Gastroesophageal sphincter (tissue), 4 donors: ENCODE results near the gene ASIC3. TPM values are rescaled to one million over a fixed set of nuclear protein-coding genes. Genes with fewer than 3 reads are reported as not detected.
A peak's percentile ranks its signal among the peaks of the same experiment; 100 is the strongest.

Source experiments
- ATAC-seq: fragments of 150-250 bp; one replicate; pipeline ENCODE4 v1.9.1; 2016; ENCODE audit warnings: mild to moderate bottlenecking, moderate library complexity
- H3K27ac ChIP-seq, 4 donors: fragments of 200-600 bp; sonication (generic) in 3 of 4; 1 replicate in 3 of 4; 2 replicates in 1 of 4; pipeline ENCODE4 v1.5.1; 2016 to 2019
- H3K27me3 ChIP-seq: fragments of 200-600 bp; sonication (generic); one replicate; pipeline ENCODE4 v1.5.1; 2019
- H3K36me3 ChIP-seq, 2 donors: fragments of 200-600 bp; sonication (generic); one replicate each; pipeline ENCODE4 v1.5.1; 2019; ENCODE audit warnings: control low read depth in 1 of 2
- H3K4me1 ChIP-seq, 3 donors: fragments of 200-600 bp; sonication (generic); 1 replicate in 2 of 3; 2 replicates in 1 of 3; pipeline ENCODE4 v1.5.1; 2016 to 2019; ENCODE audit warnings: control low read depth in 2 of 3
- H3K4me3 ChIP-seq, 2 donors: fragments of 200-600 bp; sonication (generic); one replicate each; pipeline ENCODE4 v1.5.1; 2019; ENCODE audit warnings: mild to moderate bottlenecking in 1 of 2, moderate library complexity in 1 of 2
- H3K9me3 ChIP-seq, 3 donors: fragments of 200-600 bp; sonication (generic); one replicate each; pipeline ENCODE4 v1.5.1; 2017 to 2019; ENCODE audit warnings: control low read depth in 2 of 3
- EP300 ChIP-seq: sonication (generic); formaldehyde crosslinking; IDR thresholded peaks from one replicate; pipeline ENCODE4 v1.6.1; 2017; ENCODE audit warnings: antibody characterized with exemption, mild to moderate bottlenecking
- POLR2A ChIP-seq, 2 donors: fragments of 450-650 bp; IDR thresholded peaks; one replicate each; pipeline ENCODE4 v1.6.1; 2017; ENCODE audit warnings: antibody characterized with exemption in 2 of 2, mild to moderate bottlenecking in 2 of 2, moderate library complexity in 1 of 2
- POLR2AphosphoS5 ChIP-seq: sonication (generic); formaldehyde crosslinking; IDR thresholded peaks from one replicate; pipeline ENCODE4 v1.6.1; 2017; ENCODE audit warnings: antibody characterized with exemption
- WGBS, 2 donors: methylation state at CpG; one replicate each; pipeline ENCODE4 v1.1.5; 2018; ENCODE audit warnings: low coverage in 1 of 2; 5-methylcytosine and 5-hydroxymethylcytosine counted together
- total RNA-seq, 4 donors: library from RNA; depleted of rRNA; stranded (reverse); fragments of >200 nt; gene quantifications; one replicate each; pipeline ENCODE4 v1.1.0, GENCODE V29; 2016
- TF ChIP-seq, protein P1 (sequence below), 4 experiments: fragments of 200-600 bp in 2 of 4; fragments of 450-650 bp in 2 of 4; sonication (generic) in 1 of 4; IDR thresholded peaks; one replicate each; pipeline ENCODE4 v1.5.1; 2017 to 2019; ENCODE audit warnings: antibody characterized with exemption in 4 of 4, mild to moderate bottlenecking in 2 of 4, moderate library complexity in 2 of 4

Gene ASIC3
- total RNA-seq, 4 donors from 2014 or later: 1.7 to 3.1 (median 2.1) TPM; not detected in 1

DNA sequence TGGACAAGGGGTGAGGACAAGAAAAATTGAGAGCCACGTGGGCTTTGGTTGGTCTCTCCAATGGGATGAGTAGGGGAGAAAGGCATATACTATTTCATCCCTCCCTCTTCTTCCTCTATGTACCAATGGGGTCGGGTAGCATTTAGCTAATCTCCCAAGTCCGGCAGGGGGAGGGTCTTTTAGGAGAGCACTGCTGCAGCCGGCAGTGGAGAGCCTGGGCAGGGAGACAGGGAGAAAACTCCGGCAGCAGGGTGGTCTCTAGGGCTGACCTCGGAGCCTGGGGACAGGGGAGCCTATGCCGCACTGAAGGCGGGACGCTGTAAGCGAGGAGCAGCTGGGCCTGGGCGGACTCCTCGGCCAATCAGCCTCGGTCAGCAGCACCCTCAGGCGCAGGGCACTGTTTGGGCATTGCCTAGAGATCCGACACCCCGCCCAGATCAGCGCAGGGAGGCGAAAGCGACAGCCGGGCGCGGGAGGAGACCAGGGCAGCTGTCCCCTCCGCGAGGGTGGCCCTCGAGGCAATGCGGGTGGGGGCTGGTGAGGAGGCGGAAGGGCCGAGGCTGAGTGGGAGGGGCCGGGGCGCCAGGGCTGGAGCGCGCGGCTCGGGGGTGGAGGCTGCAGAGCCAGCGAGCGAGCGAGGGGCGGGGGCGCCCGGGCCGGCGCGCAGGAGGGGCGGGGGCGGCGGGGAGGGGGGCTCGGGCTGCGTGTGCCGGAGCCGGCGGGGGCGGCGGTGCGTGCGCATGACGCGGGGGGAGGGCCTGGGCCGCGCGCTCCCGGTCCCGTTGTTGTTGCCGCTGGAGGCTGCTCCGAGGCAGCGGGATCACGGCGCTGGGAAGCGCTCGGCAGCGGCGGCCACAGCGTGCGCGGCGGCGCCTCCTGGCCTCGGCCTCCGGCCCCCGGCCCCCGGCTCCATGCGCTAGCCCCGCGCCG lies 37.6 kb downstream of the ASIC3 start, which contains the start of gene AGAP3:
AGAP3 (plus strand) TSS at position 785 of the 930 bp plus-strand sequence. CDS start 267 bp downstream, outside the sequence.
- no peaks in the 10 kb centered on the region for H3K36me3 ChIP-seq
- peak; percentile 63 for ATAC-seq
- TF ChIP-seq POLR2AphosphoS5: peak; percentile 58
- no peak for TF ChIP-seq EP300
- TF ChIP-seq POLR2A (IDR thresholded peaks at IDR 0.05): peak; percentile 53 to 58
- TF ChIP-seq, protein P1, sequence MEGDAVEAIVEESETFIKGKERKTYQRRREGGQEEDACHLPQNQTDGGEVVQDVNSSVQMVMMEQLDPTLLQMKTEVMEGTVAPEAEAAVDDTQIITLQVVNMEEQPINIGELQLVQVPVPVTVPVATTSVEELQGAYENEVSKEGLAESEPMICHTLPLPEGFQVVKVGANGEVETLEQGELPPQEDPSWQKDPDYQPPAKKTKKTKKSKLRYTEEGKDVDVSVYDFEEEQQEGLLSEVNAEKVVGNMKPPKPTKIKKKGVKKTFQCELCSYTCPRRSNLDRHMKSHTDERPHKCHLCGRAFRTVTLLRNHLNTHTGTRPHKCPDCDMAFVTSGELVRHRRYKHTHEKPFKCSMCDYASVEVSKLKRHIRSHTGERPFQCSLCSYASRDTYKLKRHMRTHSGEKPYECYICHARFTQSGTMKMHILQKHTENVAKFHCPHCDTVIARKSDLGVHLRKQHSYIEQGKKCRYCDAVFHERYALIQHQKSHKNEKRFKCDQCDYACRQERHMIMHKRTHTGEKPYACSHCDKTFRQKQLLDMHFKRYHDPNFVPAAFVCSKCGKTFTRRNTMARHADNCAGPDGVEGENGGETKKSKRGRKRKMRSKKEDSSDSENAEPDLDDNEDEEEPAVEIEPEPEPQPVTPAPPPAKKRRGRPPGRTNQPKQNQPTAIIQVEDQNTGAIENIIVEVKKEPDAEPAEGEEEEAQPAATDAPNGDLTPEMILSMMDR (IDR thresholded peaks at IDR 0.05): no peak
- 0 to 4% methylated on average over 1 to 8 of the region's 84 CpGs for WGBS, 2 donors
- H3K9me3 ChIP-seq: no peaks in the 10 kb centered on the region
- peaks cover 19 to 83% (median 54%) of the 10 kb centered on the region in 3 donors for H3K4me1 ChIP-seq
- peak within 1 kb of the TSS; percentile 88 to 93 for H3K4me3 ChIP-seq
- no peaks in the 10 kb centered on the region for H3K27me3 ChIP-seq
- H3K27ac ChIP-seq: peak within 1 kb of the TSS; percentile 74 to 98 (median 91)

DNA sequence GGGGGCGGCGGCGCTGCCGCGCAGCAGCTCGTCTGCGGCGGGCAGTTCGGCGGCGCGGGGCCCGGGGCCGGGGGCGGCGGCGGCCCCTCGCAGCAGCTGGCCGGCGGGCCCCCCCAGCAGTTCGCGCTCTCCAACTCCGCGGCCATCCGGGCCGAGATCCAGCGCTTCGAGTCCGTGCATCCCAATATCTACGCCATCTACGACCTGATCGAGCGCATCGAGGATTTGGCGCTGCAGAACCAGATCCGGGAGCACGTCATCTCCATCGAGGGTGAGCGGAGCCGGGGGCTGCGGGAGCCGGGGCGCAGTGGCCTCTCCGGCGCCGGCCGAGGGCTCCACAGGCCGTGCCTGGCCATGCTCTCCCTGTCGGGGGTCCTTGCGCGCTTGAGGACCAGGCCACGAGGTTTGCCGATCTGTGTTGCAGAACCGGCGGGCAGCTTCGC lies 38.5 kb downstream of the ASIC3 start:
- Histone ChIP-seq H3K9me3 (no peaks in the 10 kb centered on the region), H3K4me1 (peaks cover 19 to 83% (median 52%) of the 10 kb centered on the region in 3 donors), H3K27ac (peak overlapping the region; percentile 74 to 98 (median 91)), H3K4me3 (peak overlapping the region; percentile 88 to 93), H3K36me3 (peaks cover 0 to 3% of the 10 kb centered on the region in 2 donors), H3K27me3 (no peaks in the 10 kb centered on the region)
- no peak for ATAC-seq
- no peak for TF ChIP-seq POLR2AphosphoS5
- TF ChIP-seq, protein P1 (IDR thresholded peaks at IDR 0.05): no peak
- no peak for TF ChIP-seq EP300
- no peak for TF ChIP-seq POLR2A (IDR thresholded peaks at IDR 0.05)
- WGBS, 2 donors: no CpG with 5 or more reads among the region's 56 CpGs

DNA sequence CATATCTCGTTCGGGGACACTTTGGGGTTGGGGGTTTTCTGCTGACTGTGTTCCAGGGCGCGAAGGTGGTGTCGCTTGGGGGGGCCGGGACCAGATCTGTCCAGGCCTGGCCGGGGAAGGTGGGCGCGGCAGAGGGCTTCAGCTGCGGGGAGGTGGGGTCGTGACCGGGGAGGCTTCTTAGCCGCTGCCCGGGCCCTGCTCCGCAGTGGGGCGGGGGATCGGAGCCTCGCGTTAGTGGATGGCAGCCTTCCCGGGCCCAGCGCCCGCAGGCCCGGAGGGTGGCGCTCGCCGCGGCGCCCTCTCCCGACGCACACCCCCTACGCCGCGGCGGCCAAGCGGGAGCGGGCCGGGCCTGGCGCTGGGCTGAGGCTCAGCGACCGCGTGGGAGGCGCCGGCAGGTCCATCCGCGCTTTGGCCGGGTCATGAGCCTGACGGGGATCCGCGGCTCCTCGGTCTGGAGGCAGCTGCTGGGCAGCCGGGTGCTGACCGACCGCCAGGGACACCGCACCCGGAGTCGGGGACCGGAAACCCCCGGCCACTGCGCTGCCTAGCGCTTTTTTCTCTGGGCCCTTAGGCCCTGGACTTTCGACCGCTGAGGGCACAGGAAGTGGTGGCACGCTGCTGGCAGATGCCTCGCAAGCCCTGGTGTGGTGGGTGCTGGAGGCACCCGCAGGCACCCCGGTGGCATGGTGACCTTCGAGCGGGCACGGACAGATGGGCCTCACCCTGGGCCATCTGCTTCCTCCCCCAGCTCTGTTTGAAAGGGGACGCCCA lies 39.1 kb downstream of the ASIC3 start:
- peak; percentile 35 for ATAC-seq
- no CpG with 5 or more reads among the region's 70 CpGs for WGBS, 2 donors
- H3K4me1 ChIP-seq: peaks cover 13 to 83% (median 52%) of the 10 kb centered on the region in 3 donors
- H3K27me3 ChIP-seq: no peaks in the 10 kb centered on the region
- H3K9me3 ChIP-seq: no peaks in the 10 kb centered on the region
- H3K36me3 ChIP-seq: peaks cover 0 to 9% of the 10 kb centered on the region in 2 donors
- peak overlapping the region; percentile 88 to 93 for H3K4me3 ChIP-seq
- no peak for TF ChIP-seq EP300
- peak in 1 of 2 donors; percentile 33 for TF ChIP-seq POLR2A (IDR thresholded peaks at IDR 0.05)
- TF ChIP-seq, protein P1 (IDR thresholded peaks at IDR 0.05): peak in 3 of 4 experiments; percentile 24 to 61 (median 33)
- TF ChIP-seq POLR2AphosphoS5: peak; percentile 7
- H3K27ac ChIP-seq: peak overlapping the region; percentile 74 to 98 (median 91)

DNA sequence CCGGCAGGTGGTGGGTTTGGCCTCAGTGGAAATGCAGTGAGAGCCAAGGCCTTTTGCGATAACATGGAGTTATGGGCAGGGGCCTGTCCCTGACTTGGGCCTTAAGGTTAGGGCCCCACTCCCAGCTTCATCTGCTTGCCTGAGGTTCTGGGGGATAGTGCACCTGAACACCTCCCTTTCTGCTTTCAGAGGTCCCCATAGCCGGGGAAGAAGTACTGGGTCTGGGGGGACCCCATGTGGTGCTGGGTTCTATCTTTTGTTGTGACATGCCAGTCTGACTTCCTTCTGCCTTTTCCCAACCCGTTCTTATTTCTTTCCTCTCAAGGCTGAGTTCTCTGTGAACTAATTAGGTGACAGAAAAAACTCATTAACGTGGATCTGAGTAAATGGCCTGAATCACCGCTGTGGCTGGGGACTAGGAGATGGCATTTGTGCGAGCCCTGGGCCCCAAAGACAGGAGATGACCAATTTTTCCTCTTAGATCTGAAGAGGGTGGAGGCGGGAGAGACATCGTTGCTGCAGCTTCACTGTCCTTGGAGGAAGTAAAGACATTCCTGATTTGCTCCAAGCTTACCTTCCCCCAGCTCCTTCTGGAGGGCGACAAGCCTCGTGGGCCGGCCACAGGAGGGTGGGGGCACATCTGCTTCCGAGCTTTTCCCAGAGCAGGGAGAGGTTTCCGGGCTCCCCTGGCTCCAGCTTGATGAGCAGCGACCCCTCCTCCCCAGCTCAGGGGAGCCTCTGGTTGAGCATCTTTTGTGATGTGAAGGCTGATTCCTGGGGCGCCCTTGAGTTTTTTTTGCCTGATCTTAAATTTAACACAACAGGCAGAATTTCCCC lies 39.9 kb downstream of the ASIC3 start:
- WGBS, 2 donors: 15 to 53% methylated on average over 3 to 11 of the region's 16 CpGs
- H3K27me3 ChIP-seq: no peaks in the 10 kb centered on the region
- peak overlapping the region; percentile 74 to 98 (median 91) for H3K27ac ChIP-seq
- peaks cover 11 to 83% (median 51%) of the 10 kb centered on the region in 3 donors for H3K4me1 ChIP-seq
- ATAC-seq: no peak
- H3K36me3 ChIP-seq: peaks cover 0 to 14% of the 10 kb centered on the region in 2 donors
- TF ChIP-seq, protein P1 (IDR thresholded peaks at IDR 0.05): no peak
- TF ChIP-seq EP300: no peak
- no peak for TF ChIP-seq POLR2AphosphoS5
- TF ChIP-seq POLR2A (IDR thresholded peaks at IDR 0.05): no peak
- H3K4me3 ChIP-seq: peak overlapping the region; percentile 88 to 93
- no peaks in the 10 kb centered on the region for H3K9me3 ChIP-seq
